GM21360 (cell line): ENCODE data around the gene TMEM255B.
"Not testable (repeated sequence)": the region's sequence is repeated elsewhere in the genome, so short reads cannot be mapped to it uniquely, and the experiment has no call there.

Source experiments
- ATAC-seq: cut with Tn5 transposase; IDR thresholded peaks from one replicate; pipeline ENCODE4 v1.9.1; 2021; ENCODE audit warnings: mild to moderate bottlenecking, moderate library complexity; ENCODE audit not compliant: unreplicated experiment

Gene TMEM255B

DNA sequence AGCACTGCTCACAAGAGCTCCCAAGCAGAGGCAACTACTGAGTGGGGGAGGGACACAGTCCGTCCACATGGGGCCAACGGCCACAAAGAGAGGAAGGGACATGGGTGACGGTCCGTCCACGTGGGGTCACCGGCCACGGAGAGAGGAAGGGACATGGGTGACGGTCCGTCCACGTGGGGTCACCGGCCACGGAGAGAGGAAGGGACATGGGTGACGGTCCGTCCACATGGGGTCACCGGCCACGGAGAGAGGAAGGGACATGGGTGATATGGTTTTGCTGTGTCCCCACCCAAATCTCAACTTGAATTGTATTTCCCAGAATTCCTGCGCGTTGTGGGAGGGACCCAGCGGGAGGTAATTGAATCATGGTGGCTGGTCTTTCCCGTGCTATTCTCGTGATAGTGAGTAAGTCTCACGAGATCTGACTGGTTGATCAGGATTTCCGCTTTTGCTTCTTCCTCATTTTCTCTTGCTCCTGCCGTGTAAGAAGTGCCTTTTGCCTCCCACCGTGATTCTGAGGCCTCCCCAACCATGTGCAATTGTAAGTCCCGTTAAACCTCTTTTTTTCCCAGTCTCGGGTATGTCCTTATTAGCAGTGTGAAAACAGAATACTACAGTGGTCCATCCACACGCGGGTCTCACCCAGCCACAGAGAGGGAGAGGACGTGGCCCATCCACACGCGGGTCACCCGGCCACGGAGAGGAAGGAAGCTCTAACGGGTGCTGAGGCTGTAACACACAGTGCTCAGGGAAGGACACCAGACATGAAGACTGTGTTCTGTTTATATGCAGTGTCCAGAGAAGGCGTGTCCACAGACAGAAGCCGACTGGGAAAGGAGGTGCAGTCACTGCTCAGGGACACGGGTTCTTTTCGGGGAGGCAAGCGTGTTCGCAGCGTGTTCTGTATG lies 56.4 kb downstream of the TMEM255B start:
- no peak for ATAC-seq

DNA sequence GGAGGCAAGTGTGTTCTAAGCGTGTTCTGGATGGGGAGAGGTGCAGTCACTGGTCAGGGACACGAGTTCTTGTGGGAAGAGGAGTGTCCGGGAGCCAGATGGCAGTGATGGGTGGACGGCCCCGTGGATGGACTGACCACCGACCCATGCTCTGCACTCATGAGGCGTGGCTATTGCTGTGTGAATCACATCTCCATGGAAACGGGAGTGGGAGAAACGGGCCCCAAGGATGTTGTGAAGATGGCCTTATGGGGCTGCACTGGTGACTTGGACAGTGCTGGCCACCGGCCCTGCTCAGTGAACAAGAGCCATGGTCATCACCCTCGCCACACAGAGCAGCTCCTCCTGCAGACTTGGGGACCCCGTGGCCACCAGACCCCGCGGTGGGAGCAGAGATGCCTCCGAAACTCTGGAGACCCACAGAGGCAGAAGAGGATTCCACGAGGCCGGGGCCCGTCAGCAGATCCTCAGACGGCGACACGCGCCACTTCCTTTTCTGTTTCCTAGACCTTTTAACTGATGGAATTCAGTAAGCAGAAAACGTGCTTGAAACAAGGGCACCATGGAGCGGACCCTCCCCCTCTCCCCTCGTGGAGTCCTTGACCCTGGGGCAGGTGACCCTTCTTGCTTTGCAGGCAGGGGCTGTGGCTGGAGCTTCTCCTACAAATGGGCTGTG lies 57.4 kb downstream of the TMEM255B start:
- ATAC-seq, result no peak

GRCh38 chr13:113816946-113817859 lies 58.2 kb downstream of the TMEM255B start:
- no peak for ATAC-seq

DNA sequence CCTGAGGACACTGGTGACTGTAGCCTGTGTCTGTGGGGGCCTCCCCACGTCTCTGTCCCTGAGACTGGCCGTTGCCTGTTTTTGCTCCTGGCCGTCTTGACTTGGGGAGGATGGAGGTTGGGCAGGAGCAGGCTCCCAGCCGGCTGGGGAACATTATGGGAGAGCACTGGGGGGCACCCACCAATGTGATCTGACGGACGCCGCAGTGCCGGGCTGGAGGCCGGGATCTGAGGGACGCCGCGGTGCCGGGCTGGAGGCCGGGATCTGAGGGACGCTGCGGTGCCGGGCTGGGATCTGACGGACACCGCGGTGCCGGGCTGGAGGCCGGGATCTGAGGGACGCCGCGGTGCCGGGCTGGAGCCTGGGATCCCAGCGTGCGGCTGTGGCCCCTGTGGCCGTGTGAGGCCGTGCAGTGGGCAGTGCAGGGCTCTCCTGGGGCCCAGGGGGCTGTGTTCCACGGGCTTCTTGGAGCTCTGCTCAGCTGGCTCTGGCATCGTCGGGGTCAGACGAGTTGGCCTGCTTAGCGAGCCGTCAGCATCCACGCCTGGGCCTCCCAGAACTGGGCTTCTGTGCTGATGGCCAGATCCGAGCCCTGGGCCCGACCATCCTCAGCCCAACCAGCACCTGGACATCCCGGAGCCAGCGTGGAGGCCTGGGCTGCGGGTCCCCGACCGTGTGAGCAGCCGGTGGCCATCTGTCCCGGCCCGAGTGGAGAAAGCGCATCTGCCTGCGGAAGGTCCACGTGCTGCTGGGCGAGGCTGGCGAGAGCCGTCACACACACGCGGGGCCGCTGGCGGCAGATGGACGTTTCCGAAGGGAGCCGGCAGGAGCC lies 59.0 kb downstream of the TMEM255B start:
- no peak for ATAC-seq

DNA sequence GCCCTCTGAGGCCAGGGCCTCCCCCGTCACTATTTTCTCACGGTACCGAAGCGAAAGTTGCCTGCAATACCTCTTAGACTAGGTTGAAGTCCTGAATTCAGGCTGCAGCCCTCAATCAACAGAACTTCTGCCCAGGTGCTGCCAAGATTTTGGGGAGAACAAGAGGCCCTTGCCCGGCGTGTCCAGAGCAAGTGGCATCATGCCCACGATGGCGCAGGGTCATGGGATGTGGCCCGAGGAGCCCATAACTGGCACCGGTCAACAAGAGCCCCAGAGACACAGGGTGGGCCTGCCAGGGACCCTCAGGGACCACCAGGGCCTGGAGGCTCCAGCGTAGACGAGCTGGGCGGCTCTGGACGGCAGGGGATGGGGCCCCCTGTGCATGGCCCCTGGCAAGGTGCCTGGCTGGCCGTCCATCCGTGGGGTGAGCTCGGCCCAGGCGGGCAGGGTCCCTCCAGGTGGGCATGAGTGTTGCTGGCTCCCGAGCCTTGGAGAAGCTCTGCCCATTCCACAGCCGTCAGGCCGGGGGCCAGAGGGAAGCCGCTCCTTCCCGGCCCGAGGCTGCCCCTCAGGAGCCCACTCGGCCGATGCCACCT lies 59.8 kb downstream of the TMEM255B start:
- ATAC-seq, result no peak

GRCh38 chr13:113819341-113819730 lies 60.3 kb downstream of the TMEM255B start:
- no peak for ATAC-seq

DNA sequence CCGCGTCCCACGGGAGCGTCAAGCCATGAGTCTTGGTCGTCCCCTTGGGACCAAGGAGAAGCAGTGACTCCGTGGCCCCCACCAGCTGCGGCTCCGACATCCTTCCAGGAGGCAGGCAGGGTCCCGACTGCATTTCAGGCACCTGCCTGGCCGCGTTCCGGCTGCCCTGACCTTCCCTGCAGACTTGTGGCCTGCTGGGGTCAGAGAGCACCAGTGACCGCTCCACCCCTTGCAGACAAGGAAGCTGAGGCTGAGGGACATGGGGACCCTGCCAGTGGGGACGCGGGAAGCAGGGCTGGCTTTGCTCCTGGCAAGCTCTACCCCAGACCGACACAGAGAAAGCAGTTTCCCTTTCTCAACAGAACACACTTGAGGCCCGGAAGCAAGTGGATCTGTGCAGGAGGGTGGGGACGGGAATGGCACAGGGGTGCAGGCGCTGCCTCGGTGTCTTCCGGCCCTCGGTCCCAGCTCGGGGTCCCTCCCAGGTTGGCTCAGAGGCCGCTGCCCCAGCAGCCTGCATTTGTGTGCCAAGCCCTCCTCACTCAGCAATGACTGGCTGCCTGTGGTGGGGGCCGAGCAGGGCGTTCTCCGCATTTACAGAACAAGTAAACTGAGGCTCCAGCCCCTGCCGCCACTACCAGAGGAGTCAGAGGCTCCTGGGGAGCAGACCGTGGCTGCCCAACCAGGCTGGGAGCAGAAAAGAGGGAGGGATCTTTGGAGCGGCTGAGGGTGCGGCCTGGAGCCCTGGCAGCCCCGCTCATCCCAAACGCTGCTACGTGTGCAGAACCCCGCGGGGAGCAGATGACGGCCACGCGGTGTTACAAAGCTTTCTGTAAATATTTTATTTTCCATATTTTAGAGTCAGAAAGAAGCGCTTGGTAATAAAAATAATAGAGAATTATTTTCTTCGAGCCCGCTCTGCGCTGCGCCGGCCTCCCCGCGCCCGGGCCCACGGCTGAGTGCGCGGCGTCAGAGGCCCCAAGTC lies 61.0 kb downstream of the TMEM255B start:
- no peak for ATAC-seq

- no peak for ATAC-seq
Measured at GRCh38 chr13:113820813-113821651, 62.0 kb downstream of the TMEM255B start.

DNA sequence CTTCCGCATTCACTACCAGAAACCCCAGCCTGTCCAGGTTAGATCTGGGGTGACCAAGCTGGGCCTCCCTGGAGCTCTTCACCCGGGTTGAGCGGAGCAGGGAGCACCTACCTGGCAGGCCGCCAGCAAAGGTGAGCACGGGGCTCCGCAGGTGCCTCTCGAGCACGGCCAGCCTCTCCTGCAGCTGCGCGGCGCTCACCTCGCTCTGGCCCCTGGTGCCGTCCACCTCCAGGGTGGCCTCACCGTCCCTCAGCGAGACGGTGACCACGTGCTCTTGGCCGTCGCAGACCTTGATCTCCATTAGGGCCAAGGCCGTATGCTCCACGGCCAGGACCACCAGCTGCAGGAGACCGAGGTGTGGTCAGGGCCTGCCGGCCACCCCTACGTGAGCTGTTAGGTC lies 62.8 kb downstream of the TMEM255B start:
- ATAC-seq, result no peak

DNA sequence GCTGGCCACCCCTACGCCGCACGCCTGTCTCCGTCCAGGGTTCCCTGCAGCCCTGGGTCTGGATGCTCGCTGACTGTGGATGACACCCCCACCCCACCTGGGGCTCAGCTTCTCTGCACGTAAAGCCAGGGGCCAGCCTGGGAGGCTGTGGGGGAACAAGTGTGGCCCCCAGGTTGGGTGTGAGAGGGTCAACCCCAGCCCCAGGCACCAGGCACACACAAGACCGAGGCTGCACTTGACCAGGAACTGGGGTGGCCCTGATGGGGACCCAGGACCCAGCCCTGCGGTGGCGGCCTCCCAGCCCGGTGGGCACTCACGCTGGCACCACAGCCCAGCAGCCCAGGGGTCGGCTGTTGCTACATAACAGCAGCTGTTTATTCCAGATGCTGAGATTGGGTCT lies 63.2 kb downstream of the TMEM255B start:
- no peak for ATAC-seq

DNA sequence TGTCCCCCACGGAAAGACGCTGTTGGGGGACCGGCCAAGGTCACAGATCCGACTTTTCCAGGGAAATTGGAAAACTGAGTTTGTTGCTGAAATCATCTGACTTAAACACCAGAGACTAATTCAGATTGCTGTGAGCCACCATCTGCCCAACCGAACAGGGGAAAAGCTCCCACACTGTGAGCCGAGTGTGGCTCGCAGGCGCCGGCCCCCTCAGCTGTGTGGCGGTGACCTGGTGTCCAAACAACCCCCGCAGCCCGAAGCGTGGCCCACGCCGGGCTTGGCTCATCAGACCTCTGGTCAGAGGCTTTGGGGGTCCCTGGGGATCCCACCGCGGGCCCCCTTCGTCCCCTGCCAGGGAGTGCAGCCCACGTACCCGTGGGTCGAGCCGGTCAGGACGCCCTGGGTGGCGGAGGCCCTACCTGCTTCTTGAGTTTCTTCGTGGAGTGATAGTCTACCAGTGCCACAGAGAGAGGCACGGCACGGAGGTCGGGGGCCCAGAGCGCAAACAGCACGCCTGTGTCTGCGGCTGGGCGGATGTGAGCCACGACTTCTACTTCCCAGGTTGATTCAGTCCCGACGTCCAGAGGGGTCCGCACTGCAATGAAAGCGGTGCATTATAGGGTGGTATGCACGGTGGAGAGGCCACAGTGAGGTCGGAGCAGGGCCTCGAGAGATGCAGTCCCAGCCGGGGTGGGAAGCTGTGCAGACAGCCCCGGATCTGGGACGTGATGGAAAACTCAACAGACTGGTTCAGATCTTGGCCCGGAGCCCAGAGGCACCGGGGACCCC lies 64.1 kb downstream of the TMEM255B start:
- no peak for ATAC-seq

- ATAC-seq, result no peak
Measured at GRCh38 chr13:113823771-113824170, 64.7 kb downstream of the TMEM255B start.

- no peak for ATAC-seq
Measured at GRCh38 chr13:113825841-113826240, 66.8 kb downstream of the TMEM255B start.

DNA sequence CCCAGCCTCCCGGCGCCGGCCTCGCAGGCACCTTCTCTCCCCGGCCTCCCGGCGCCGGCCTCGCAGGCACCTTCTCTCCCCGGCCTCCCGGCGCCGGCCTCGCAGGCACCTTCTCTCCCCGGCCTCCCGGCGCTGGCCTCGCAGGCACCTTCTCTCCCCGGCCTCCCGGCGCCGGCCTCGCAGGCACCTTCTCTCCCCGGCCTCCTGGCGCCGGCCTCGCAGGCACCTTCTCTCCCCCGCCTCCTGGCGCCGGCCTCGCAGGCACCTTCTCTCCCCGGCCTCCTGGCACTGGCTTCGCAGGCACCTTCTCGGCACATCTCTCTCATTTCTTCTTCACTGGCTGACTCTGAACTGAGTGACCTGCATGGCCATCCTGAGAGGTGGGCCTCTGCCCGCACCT lies 67.4 kb downstream of the TMEM255B start:
- not testable (repeated sequence) for ATAC-seq

GRCh38 chr13:113827021-113827420 lies 68.0 kb downstream of the TMEM255B start:
- ATAC-seq, result no peak

GRCh38 chr13:113828282-113828825 lies 69.3 kb downstream of the TMEM255B start:
- no peak for ATAC-seq
